ENCODE measurements around the gene RPL5. TPM values are rescaled to one million over a fixed set of nuclear protein-coding genes. Genes with fewer than 3 reads are reported as not detected.

Gene RPL5
- polyA plus RNA-seq, 3 donors = 921 to 1,114 (median 953) TPM

DNA sequence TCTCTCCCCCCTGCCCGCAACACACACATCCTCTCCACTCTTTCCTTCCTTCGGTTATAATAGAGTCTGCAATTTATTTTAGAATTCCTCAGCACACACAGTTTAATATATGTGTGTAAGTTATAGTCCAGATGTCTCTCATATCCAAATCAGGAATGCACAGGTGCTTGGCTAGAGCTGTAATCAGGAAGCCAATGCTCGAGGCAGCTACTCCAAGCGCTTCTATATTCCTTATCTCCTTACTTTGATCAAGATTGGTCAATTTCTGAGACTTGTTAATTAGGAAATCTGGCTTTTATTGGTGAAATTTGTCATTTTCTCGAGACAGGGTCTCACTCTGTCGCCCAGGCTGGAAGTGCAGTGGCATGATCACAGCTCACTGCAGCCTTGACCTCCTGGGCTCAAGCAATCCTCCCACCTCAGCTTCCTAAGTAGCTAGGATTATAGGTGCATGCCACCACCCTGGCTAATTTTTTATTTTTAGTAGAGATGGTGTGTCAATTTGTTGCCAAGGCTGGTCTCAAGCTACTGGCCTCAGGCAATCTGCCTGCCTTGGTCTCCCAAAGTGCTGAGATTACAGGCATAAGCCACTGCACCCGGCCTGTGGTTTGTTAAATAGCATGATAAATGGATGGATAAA, 27.7 kb downstream of the RPL5 start:
- Mint-ChIP-seq H3K27me3 (ENCODE audit: low read depth in 3 of 3) (peaks cover 0 to 1% (median 0%) of the 10 kb centered on the region in 3 donors), H3K27ac (peak overlapping the region in 1 of 7 donors; percentile 64), H3K36me3 (no peaks in the 10 kb centered on the region), H3K4me1 (peaks cover 20% of the 10 kb centered on the region), H3K9me3 (peaks cover 0 to 3% (median 0%) of the 10 kb centered on the region in 7 donors), H3K4me3 (peak overlapping the region; percentile 37 to 54)
- WGBS (ENCODE audit: insufficient coverage) = no CpG with 5 or more reads among the region's 7 CpGs
- H3K4me1 ChIP-seq (ENCODE audit: control insufficient read depth in 1 of 2, insufficient read depth in 2 of 2, low read length in 2 of 2) = peaks cover 5 to 13% of the 10 kb centered on the region in 2 donors
- H2AFZ ChIP-seq (ENCODE audit: insufficient read depth, low read depth, low read length, poor library complexity, severe bottlenecking) = no peak overlapping the region
- no peaks in the 10 kb centered on the region for H3K79me2 ChIP-seq (ENCODE audit: insufficient read depth, low read length)
- TF ChIP-seq, protein P1, sequence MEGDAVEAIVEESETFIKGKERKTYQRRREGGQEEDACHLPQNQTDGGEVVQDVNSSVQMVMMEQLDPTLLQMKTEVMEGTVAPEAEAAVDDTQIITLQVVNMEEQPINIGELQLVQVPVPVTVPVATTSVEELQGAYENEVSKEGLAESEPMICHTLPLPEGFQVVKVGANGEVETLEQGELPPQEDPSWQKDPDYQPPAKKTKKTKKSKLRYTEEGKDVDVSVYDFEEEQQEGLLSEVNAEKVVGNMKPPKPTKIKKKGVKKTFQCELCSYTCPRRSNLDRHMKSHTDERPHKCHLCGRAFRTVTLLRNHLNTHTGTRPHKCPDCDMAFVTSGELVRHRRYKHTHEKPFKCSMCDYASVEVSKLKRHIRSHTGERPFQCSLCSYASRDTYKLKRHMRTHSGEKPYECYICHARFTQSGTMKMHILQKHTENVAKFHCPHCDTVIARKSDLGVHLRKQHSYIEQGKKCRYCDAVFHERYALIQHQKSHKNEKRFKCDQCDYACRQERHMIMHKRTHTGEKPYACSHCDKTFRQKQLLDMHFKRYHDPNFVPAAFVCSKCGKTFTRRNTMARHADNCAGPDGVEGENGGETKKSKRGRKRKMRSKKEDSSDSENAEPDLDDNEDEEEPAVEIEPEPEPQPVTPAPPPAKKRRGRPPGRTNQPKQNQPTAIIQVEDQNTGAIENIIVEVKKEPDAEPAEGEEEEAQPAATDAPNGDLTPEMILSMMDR (IDR thresholded peaks at IDR 0.05) = no peak
- no peaks in the 10 kb centered on the region for H3K27me3 ChIP-seq (ENCODE audit: control insufficient read depth in 2 of 2, insufficient read depth in 2 of 2, low read length in 2 of 2)
- no peak overlapping the region for H3K27ac ChIP-seq (ENCODE audit: low read depth in 1 of 2, low read length in 2 of 2)
- intact Hi-C loops (cut with micrococcal nuclease) = loop anchor here (2.0 kb wide), 1 partner anchor 135 kb away; no protein-coding TSS in a partner anchor
- H3K9me3 ChIP-seq (replicated peaks in 1 of 2; ENCODE audit: control insufficient read depth in 1 of 2, insufficient read depth in 1 of 2, low read length in 2 of 2) = no peaks in the 10 kb centered on the region
- no peak overlapping the region for H3K4me3 ChIP-seq (replicated peaks in 1 of 3; ENCODE audit: low read depth in 2 of 3, low read length in 3 of 3)
- no peaks in the 10 kb centered on the region for H4K20me1 ChIP-seq (ENCODE audit: insufficient read depth, low read length)
- no peaks in the 10 kb centered on the region for H3K36me3 ChIP-seq (replicated peaks in 1 of 2; ENCODE audit: control insufficient read depth in 1 of 2, insufficient read depth in 2 of 2, low read length in 2 of 2)
- no peak overlapping the region for H3K9ac ChIP-seq (ENCODE audit: insufficient read depth, low read length, poor library complexity, severe bottlenecking)
- peak overlapping the region; percentile 20 for H3K4me2 ChIP-seq (replicated peaks; ENCODE audit: extremely low read depth, low read length, poor library complexity, severe bottlenecking)
- no peak for DNase-seq

DNA sequence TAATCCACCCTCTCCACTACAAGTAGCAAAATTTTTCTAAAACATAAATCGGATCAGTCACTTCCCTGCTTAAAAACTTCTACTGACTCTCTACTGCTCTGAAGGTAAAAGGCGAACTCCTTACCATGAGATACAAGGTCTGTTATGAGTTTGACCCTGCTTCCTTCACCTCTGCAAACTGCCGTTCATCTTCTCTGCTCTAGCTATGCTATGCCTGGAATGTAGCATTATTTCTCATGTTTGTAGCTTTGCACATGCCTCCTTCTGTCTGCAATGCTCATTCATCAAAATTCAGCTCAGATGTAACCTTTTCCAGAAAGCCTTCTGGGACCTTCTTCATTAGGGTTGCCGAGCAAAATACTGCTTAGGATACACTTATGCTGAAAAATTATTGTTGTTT, 30.8 kb downstream of the RPL5 start:
- H3K27me3 Mint-ChIP-seq (ENCODE audit: low read depth in 3 of 3) = no peaks in the 10 kb centered on the region
- no peaks in the 10 kb centered on the region for H3K79me2 ChIP-seq (ENCODE audit: insufficient read depth, low read length)
- no peak overlapping the region for H3K4me2 ChIP-seq (replicated peaks; ENCODE audit: extremely low read depth, low read length, poor library complexity, severe bottlenecking)
- no peak overlapping the region for H3K27ac ChIP-seq (ENCODE audit: low read depth in 1 of 2, low read length in 2 of 2)
- intact Hi-C loops (cut with micrococcal nuclease) = no loop called here
- H3K9me3 ChIP-seq (replicated peaks in 1 of 2; ENCODE audit: control insufficient read depth in 1 of 2, insufficient read depth in 1 of 2, low read length in 2 of 2) = no peaks in the 10 kb centered on the region
- no peaks in the 10 kb centered on the region for H3K27me3 ChIP-seq (ENCODE audit: control insufficient read depth in 2 of 2, insufficient read depth in 2 of 2, low read length in 2 of 2)
- H3K36me3 Mint-ChIP-seq = no peaks in the 10 kb centered on the region
- no peak for DNase-seq
- WGBS (ENCODE audit: insufficient coverage) = 100% methylated on average over 1 of the region's 4 CpGs
- no peaks in the 10 kb centered on the region for H3K36me3 ChIP-seq (replicated peaks in 1 of 2; ENCODE audit: control insufficient read depth in 1 of 2, insufficient read depth in 2 of 2, low read length in 2 of 2)
- no peak overlapping the region for H3K27ac Mint-ChIP-seq
- H3K9me3 Mint-ChIP-seq = no peaks in the 10 kb centered on the region
- H2AFZ ChIP-seq (ENCODE audit: insufficient read depth, low read depth, low read length, poor library complexity, severe bottlenecking) = no peak overlapping the region
- H4K20me1 ChIP-seq (ENCODE audit: insufficient read depth, low read length) = no peaks in the 10 kb centered on the region
- peaks cover 3 to 12% of the 10 kb centered on the region in 2 donors for H3K4me1 ChIP-seq (ENCODE audit: control insufficient read depth in 1 of 2, insufficient read depth in 2 of 2, low read length in 2 of 2)
- TF ChIP-seq, protein P1 (IDR thresholded peaks at IDR 0.05) = no peak
- peaks cover 19% of the 10 kb centered on the region for H3K4me1 Mint-ChIP-seq
- no peak overlapping the region for H3K4me3 ChIP-seq (replicated peaks in 1 of 3; ENCODE audit: low read depth in 2 of 3, low read length in 3 of 3)
- no peak overlapping the region for H3K4me3 Mint-ChIP-seq
- no peak overlapping the region for H3K9ac ChIP-seq (ENCODE audit: insufficient read depth, low read length, poor library complexity, severe bottlenecking)

All from CD14-positive monocyte (primary cell).